Caco-2 (cell line): ENCODE data around the gene CDC42SE2. TPM values are rescaled to one million over a fixed set of nuclear protein-coding genes. Genes with fewer than 3 reads are reported as not detected.

ENCODE experiments used
- BruUV-seq: library from RNA; stranded (reverse); fragments of 400-500 nt; replicated peaks from 2 replicates; lab custom pipeline; 2021; lab: Mats Ljungman, UMichigan
- CTCF ChIA-PET: fragments of 300-600 bp; sonication (Branson Sonifier 250); formaldehyde crosslinking; loops from one replicate; lab custom pipeline; 2022; ENCODE audit warnings: antibody characterized with exemption; lab: Charles Lee
- POLR2A ChIA-PET: fragments of 300-600 bp; sonication (Branson Sonifier 250); formaldehyde crosslinking; loops from one replicate; lab custom pipeline; 2022; ENCODE audit warnings: antibody characterized with exemption; lab: Charles Lee
- DNase-seq, 2 experiments: peaks; one replicate each; pipeline versions ENCODE4 v3.0.0 to v3.0.0-alpha.2; 2020 to 2022
- H3K27me3 ChIP-seq: replicated peaks from 2 replicates; pipeline ENCODE4 v1.6.0; 2011; ENCODE audit warnings: low read length; ENCODE audit not compliant: control insufficient read depth, insufficient read depth
- H3K36me3 ChIP-seq: 2 replicates; pipeline ENCODE4 v1.5.1; 2011; ENCODE audit warnings: low read length; ENCODE audit not compliant: control insufficient read depth, insufficient read depth
- H3K4me1 ChIP-seq: fragments of 250-450 bp; sonication (Bioruptor Pico); 2 replicates; pipeline ENCODE4 v1.5.1; 2020; ENCODE audit warnings: mild to moderate bottlenecking
- H3K4me3 ChIP-seq: 2 replicates; pipeline ENCODE4 v1.5.1; 2011; ENCODE audit warnings: low read depth, mild to moderate bottlenecking, control low read depth, low read length
- H3K9me3 ChIP-seq: fragments of 250-450 bp; sonication (Bioruptor Pico); 2 replicates; pipeline ENCODE4 v1.5.1; 2020; ENCODE audit warnings: mild to moderate bottlenecking, moderate library complexity
- H3K27ac Mint-ChIP-seq: one replicate; pipeline ENCODE4 v1.8.0; 2022; ENCODE audit warnings: mixed read lengths; ENCODE audit not compliant: unreplicated experiment
- H3K27me3 Mint-ChIP-seq: one replicate; pipeline ENCODE4 v1.8.0; 2022; ENCODE audit warnings: mixed read lengths; ENCODE audit not compliant: insufficient read depth, unreplicated experiment
- H3K36me3 Mint-ChIP-seq: one replicate; pipeline ENCODE4 v1.8.0; 2022; ENCODE audit warnings: mild to moderate bottlenecking, mixed read lengths; ENCODE audit not compliant: insufficient read depth, unreplicated experiment
- H3K4me1 Mint-ChIP-seq: one replicate; pipeline ENCODE4 v1.8.0; 2022; ENCODE audit warnings: low read depth, mixed read lengths; ENCODE audit not compliant: unreplicated experiment
- H3K4me3 Mint-ChIP-seq: one replicate; pipeline ENCODE4 v1.8.0; 2022; ENCODE audit warnings: mild to moderate bottlenecking, moderate library complexity, mixed read lengths; ENCODE audit not compliant: unreplicated experiment
- H3K9me3 Mint-ChIP-seq: one replicate; pipeline ENCODE4 v1.8.0; 2022; ENCODE audit warnings: mixed read lengths; ENCODE audit not compliant: unreplicated experiment
- intact Hi-C: fragments of 100-400 bp; cut with micrococcal nuclease; formaldehyde crosslinking; loops from one replicate; pipeline ENCODE4 v1.10.0; 2022; ENCODE audit not compliant: unreplicated experiment
- total RNA-seq: library from RNA; stranded (reverse); gene quantifications from 2 replicates; pipeline ENCODE4 v1.2.3, GENCODE V29; 2022
- TF ChIP-seq, protein P1 (sequence below), 2 experiments: fragments of 200-600 bp in 1 of 2; IDR thresholded peaks; 1 replicate in 1 of 2; 2 replicates in 1 of 2; pipeline versions ENCODE4 v1.5.1 to v1.8.0; 2011 to 2022; ENCODE audit warnings: antibody characterized with exemption in 1 of 2, control low read depth in 1 of 2, inconsistent platforms in 1 of 2, low read depth in 1 of 2, low read length in 1 of 2, mild to moderate bottlenecking in 1 of 2, moderate library complexity in 1 of 2; ENCODE audit not compliant: insufficient read depth in 1 of 2, severe bottlenecking in 1 of 2, unreplicated experiment in 1 of 2

Gene CDC42SE2
- total RNA-seq, 1 experiment from 2014 or later: 39.4 TPM

DNA sequence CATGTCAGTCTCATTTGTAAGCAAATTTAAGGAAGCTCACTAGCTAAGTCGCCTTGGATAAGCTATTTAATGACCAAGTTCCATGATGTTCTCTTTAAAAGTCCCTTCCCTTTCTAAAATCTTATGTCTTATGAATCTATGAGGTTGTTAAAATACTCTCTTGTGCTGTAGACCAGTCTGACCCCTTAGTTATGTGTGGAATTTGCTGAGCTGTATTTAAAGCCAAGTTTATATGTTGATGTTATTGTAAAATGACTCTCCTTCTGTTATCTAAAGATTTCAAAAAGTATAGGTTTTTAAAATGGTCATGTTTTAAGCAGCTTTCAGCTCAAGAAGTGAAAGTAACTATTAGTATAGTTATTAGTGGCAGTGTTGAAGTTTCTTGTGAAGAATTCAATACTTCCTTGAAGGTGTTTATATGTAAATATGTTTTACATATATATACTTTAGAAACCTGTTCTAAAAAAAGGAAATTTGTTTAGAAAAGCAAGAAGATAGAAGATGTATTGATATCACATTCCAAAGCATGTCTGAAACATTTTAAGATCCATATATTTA, 92.2 kb downstream of the CDC42SE2 start:
- no peak for DNase-seq
- no peaks in the 10 kb centered on the region for H3K27me3 Mint-ChIP-seq
- ChIA-PET CTCF (interaction anchor here (1.3 kb wide), 1 partner anchor 92 kb away, joined by 3 read pairs; the partner anchor contains the start of gene CDC42SE2), POLR2A (no interaction called here)
- BruUV-seq: no TSS peak
- Histone ChIP-seq H3K4me3 (no peak overlapping the region), H3K27me3 (no peaks in the 10 kb centered on the region), H3K4me1 (peaks cover 8% of the 10 kb centered on the region; the same call in 1 of the 2 replicates), H3K9me3 (no peaks in the 10 kb centered on the region), H3K36me3 (0 out of 2 replicates have a peak, but pooled peaks cover 1% of the 10 kb centered on the region)
- TF ChIP-seq, protein P1, sequence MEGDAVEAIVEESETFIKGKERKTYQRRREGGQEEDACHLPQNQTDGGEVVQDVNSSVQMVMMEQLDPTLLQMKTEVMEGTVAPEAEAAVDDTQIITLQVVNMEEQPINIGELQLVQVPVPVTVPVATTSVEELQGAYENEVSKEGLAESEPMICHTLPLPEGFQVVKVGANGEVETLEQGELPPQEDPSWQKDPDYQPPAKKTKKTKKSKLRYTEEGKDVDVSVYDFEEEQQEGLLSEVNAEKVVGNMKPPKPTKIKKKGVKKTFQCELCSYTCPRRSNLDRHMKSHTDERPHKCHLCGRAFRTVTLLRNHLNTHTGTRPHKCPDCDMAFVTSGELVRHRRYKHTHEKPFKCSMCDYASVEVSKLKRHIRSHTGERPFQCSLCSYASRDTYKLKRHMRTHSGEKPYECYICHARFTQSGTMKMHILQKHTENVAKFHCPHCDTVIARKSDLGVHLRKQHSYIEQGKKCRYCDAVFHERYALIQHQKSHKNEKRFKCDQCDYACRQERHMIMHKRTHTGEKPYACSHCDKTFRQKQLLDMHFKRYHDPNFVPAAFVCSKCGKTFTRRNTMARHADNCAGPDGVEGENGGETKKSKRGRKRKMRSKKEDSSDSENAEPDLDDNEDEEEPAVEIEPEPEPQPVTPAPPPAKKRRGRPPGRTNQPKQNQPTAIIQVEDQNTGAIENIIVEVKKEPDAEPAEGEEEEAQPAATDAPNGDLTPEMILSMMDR (IDR thresholded peaks at IDR 0.05; ENCODE audit: insufficient read depth in 1 of 2, low read depth in 1 of 2, low read length in 1 of 2, severe bottlenecking in 1 of 2, unreplicated experiment in 1 of 2): no peak
- H3K27ac Mint-ChIP-seq: no peak overlapping the region
- peaks cover 8% of the 10 kb centered on the region for H3K36me3 Mint-ChIP-seq
- H3K9me3 Mint-ChIP-seq: no peaks in the 10 kb centered on the region
- no peak overlapping the region for H3K4me3 Mint-ChIP-seq
- peaks cover 14% of the 10 kb centered on the region for H3K4me1 Mint-ChIP-seq
- intact Hi-C loops: no loop called here

DNA sequence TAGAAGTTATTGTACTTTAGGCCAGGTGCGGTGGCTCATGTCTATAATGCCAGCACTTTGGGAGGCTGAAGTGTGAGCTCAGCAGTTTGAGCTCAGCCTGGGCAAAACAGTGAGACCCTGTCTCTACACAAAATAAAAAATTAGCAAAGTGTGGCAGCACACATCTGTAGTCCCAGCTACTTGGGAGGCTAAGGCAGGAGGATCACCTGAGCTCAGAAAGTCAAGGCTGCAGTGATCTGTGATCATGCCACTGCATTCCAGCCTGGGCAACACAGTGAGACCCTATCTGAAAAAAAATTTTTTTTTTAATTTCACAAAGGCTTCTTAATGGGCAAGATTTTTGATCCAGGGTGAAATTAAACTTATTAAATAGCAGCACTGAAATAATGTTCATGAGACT, 92.8 kb downstream of the CDC42SE2 start:
- Histone ChIP-seq H3K4me1 (peaks cover 8% of the 10 kb centered on the region; the same call in 1 of the 2 replicates), H3K36me3 (0 out of 2 replicates have a peak, but pooled peaks cover 1% of the 10 kb centered on the region), H3K4me3 (no peak overlapping the region), H3K9me3 (no peaks in the 10 kb centered on the region), H3K27me3 (no peaks in the 10 kb centered on the region)
- POLR2A ChIA-PET: no interaction called here
- Mint-ChIP-seq H3K4me1 (peaks cover 14% of the 10 kb centered on the region), H3K9me3 (no peaks in the 10 kb centered on the region), H3K27me3 (no peaks in the 10 kb centered on the region), H3K27ac (no peak overlapping the region), H3K36me3 (peaks cover 8% of the 10 kb centered on the region), H3K4me3 (no peak overlapping the region)
- intact Hi-C loops: no loop called here
- CTCF ChIA-PET: interaction anchor here (1.3 kb wide), 1 partner anchor 93 kb away, joined by 3 read pairs; the partner anchor contains the start of gene CDC42SE2
- no TSS peak for BruUV-seq
- no peak for DNase-seq
- TF ChIP-seq, protein P1 (IDR thresholded peaks at IDR 0.05; ENCODE audit: insufficient read depth in 1 of 2, low read depth in 1 of 2, low read length in 1 of 2, severe bottlenecking in 1 of 2, unreplicated experiment in 1 of 2): no peak

DNA sequence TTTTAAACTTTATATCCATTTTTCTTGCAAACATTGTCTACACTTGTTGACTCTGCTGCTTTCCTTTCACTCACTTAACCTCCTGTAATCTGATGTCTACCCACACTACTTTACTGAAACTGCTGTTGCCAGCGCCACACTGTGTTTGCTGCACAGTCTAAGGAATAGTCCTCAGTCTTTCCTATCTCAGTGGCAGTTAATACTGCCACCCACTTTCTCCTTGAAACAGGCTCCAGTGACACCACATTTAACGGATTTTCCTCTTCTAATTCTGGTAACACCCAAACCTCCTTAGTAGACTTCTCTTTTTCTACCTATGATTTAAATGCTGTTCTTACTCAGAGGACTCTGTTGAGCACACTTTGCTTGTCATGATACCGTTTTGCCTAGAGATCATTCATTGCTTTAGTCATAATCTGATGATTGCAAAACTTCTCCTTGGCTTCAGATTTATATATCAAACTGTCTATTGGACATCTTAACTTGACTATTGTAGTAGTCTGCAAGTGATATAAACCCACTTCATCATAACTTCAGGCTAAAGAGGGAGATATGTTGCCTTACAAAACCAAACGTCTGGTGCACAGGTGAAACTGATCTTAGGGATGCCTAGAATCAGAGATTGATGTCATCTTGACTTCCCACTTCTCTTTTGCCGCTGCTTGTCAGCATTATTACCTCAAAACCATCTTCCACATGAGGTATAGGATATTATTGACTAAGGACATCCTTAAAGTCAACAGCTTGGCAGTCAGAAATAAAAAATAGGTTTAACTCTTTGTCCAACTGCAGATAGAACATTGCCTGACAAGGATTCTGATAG, 94.1 kb downstream of the CDC42SE2 start:
- Histone ChIP-seq H3K4me3 (no peak overlapping the region), H3K36me3 (0 out of 2 replicates have a peak, but pooled peaks cover 1% of the 10 kb centered on the region), H3K9me3 (no peaks in the 10 kb centered on the region), H3K27me3 (no peaks in the 10 kb centered on the region), H3K4me1 (peaks cover 8% of the 10 kb centered on the region; the same call in 1 of the 2 replicates)
- ChIA-PET POLR2A (no interaction called here), CTCF (no interaction called here)
- Mint-ChIP-seq H3K36me3 (peaks cover 13% of the 10 kb centered on the region), H3K27me3 (no peaks in the 10 kb centered on the region), H3K9me3 (no peaks in the 10 kb centered on the region), H3K4me1 (peaks cover 14% of the 10 kb centered on the region), H3K4me3 (no peak overlapping the region), H3K27ac (no peak overlapping the region)
- intact Hi-C loops: no loop called here
- no TSS peak for BruUV-seq
- TF ChIP-seq, protein P1 (IDR thresholded peaks at IDR 0.05; ENCODE audit: insufficient read depth in 1 of 2, low read depth in 1 of 2, low read length in 1 of 2, severe bottlenecking in 1 of 2, unreplicated experiment in 1 of 2): no peak
- DNase-seq: no peak
